Measurements from ENCODE around the gene MIEN1. TPM values are rescaled to one million over a fixed set of nuclear protein-coding genes. Genes with fewer than 3 reads are reported as not detected.

Gene MIEN1
- total RNA-seq, 1 experiment from 2014 or later: 40.6 TPM

DNA sequence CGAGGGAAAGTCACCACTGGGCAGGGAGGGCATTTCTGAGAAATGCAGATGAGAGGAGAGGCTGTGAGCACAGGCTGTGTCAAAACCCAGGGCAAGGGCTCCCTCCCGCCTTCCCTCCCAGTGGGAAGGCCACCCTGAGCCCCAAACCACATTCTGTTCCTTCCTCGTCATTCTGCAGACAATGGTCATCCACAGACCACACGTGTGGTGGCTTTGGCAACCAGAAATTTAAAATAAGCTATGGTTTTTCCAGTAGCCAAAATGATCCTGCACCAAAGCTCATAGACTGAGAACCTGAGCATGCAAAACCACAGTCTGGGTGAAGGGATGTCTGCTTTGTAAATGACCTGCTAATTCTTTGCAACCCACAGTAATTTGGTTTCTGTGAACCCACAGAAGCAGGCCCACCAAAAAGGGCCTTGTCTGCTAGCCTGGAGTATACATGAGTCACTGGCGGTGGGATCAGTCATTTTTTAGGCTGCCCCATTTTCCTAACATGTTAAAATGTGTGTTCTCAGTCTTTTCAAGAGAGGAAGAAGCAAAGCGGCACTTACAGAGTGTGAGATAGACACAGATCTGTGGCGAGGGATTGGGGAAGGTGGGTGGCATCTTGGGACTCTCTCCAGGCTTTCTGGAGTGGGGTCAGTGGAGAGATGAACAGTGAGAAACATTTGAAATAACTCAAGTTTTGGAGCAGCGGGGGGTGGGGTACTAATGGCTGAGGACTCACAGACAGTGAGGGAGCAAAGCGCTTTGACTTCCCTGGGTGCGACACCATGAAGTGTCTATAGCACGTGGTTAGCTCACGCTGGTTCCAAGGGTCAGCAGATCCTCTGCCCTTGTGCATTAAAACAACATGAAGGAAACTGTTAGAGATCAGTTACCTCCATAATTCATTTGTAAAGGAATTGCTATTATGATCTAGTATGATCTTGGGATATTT, 27.9 kb upstream of the MIEN1 start (continued):
- TF ChIP-seq, protein P1, sequence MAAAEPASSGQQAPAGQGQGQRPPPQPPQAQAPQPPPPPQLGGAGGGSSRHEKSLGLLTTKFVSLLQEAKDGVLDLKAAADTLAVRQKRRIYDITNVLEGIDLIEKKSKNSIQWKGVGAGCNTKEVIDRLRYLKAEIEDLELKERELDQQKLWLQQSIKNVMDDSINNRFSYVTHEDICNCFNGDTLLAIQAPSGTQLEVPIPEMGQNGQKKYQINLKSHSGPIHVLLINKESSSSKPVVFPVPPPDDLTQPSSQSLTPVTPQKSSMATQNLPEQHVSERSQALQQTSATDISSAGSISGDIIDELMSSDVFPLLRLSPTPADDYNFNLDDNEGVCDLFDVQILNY (CRISPR knock-in tag; IDR thresholded peaks at IDR 0.05): no peak

DNA sequence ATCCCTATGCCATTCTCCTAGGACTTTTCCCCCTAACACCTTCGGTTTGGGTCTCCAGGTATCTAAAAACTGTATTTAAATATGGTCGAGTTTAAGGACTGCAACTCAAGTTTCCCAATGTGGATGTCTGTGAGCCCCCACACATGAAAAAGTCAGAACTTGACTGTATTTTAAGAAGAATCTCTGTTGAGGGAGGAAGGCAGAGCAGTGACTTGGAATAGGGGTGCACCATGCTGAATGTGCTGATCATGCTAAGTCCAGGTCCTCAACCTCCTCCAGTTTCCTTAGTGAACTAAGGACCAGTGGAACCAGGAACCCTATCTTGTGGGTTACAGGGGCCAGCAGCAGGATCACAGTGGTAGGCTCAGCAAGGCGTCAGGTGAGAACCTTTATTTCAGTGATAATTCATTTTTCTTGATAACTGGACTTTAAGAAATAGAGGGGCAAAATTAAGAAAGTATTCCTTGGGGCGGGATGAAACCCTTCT, 26.9 kb upstream of the MIEN1 start:
- Mint-ChIP-seq H3K27me3 (ENCODE audit: low read depth) (peaks cover 19% of the 10 kb centered on the region), H3K4me1 (peaks cover 30% of the 10 kb centered on the region), H3K9me3 (no peaks in the 10 kb centered on the region), H3K27ac (no peak overlapping the region), H3K4me3 (no peak overlapping the region), H3K36me3 (no peaks in the 10 kb centered on the region)
- ChIA-PET CTCF (interaction anchor here (0.7 to 5.4 kb wide), 4 partner anchors 24 to 135 kb away, joined by 3 to 130 read pairs (median 16); no protein-coding TSS in a partner anchor), POLR2A (interaction anchor here (1.9 kb wide), 1 partner anchor 18 kb away, joined by 6 read pairs; no protein-coding TSS in a partner anchor)
- no peak for TF ChIP-seq SOX15 (CRISPR knock-in tag; IDR thresholded peaks at IDR 0.05)
- TF ChIP-seq MYBL2 (CRISPR knock-in tag; IDR thresholded peaks at IDR 0.05): no peak
- no peak for TF ChIP-seq NR3C1 (CRISPR knock-in tag; conservative IDR thresholded peaks at IDR 0.05; ENCODE audit: low read depth)
- TF ChIP-seq TEAD1 (CRISPR knock-in tag; IDR thresholded peaks at IDR 0.05): no peak
- no peak for TF ChIP-seq OVOL2 (CRISPR knock-in tag; IDR thresholded peaks at IDR 0.05; ENCODE audit: borderline replicate concordance)
- TF ChIP-seq ZNF263 (CRISPR knock-in tag; IDR thresholded peaks at IDR 0.05; ENCODE audit: low read depth): no peak
- TF ChIP-seq ZNF671 (CRISPR knock-in tag; IDR thresholded peaks at IDR 0.05): no peak
- TF ChIP-seq, protein P2, sequence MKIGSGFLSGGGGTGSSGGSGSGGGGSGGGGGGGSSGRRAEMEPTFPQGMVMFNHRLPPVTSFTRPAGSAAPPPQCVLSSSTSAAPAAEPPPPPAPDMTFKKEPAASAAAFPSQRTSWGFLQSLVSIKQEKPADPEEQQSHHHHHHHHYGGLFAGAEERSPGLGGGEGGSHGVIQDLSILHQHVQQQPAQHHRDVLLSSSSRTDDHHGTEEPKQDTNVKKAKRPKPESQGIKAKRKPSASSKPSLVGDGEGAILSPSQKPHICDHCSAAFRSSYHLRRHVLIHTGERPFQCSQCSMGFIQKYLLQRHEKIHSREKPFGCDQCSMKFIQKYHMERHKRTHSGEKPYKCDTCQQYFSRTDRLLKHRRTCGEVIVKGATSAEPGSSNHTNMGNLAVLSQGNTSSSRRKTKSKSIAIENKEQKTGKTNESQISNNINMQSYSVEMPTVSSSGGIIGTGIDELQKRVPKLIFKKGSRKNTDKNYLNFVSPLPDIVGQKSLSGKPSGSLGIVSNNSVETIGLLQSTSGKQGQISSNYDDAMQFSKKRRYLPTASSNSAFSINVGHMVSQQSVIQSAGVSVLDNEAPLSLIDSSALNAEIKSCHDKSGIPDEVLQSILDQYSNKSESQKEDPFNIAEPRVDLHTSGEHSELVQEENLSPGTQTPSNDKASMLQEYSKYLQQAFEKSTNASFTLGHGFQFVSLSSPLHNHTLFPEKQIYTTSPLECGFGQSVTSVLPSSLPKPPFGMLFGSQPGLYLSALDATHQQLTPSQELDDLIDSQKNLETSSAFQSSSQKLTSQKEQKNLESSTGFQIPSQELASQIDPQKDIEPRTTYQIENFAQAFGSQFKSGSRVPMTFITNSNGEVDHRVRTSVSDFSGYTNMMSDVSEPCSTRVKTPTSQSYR (CRISPR knock-in tag; IDR thresholded peaks at IDR 0.05): no peak
- TF ChIP-seq, protein P3, sequence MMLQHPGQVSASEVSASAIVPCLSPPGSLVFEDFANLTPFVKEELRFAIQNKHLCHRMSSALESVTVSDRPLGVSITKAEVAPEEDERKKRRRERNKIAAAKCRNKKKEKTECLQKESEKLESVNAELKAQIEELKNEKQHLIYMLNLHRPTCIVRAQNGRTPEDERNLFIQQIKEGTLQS (CRISPR knock-in tag; conservative IDR thresholded peaks at IDR 0.05): no peak
- no peak for TF ChIP-seq FOXJ3 (CRISPR knock-in tag; IDR thresholded peaks at IDR 0.05; ENCODE audit: borderline replicate concordance)
- TF ChIP-seq, protein P4, sequence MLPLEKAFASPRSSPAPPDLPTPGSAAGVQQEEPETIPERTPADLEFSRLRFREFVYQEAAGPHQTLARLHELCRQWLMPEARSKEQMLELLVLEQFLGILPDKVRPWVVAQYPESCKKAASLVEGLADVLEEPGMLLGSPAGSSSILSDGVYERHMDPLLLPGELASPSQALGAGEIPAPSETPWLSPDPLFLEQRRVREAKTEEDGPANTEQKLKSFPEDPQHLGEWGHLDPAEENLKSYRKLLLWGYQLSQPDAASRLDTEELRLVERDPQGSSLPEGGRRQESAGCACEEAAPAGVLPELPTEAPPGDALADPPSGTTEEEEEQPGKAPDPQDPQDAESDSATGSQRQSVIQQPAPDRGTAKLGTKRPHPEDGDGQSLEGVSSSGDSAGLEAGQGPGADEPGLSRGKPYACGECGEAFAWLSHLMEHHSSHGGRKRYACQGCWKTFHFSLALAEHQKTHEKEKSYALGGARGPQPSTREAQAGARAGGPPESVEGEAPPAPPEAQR (CRISPR knock-in tag; IDR thresholded peaks at IDR 0.05): no peak
- no peak for TF ChIP-seq TCF7 (CRISPR knock-in tag; IDR thresholded peaks at IDR 0.05; ENCODE audit: low read depth)
- no peak for TF ChIP-seq RELA (CRISPR knock-in tag; IDR thresholded peaks at IDR 0.05; ENCODE audit: borderline replicate concordance)
- TF ChIP-seq, protein P5, sequence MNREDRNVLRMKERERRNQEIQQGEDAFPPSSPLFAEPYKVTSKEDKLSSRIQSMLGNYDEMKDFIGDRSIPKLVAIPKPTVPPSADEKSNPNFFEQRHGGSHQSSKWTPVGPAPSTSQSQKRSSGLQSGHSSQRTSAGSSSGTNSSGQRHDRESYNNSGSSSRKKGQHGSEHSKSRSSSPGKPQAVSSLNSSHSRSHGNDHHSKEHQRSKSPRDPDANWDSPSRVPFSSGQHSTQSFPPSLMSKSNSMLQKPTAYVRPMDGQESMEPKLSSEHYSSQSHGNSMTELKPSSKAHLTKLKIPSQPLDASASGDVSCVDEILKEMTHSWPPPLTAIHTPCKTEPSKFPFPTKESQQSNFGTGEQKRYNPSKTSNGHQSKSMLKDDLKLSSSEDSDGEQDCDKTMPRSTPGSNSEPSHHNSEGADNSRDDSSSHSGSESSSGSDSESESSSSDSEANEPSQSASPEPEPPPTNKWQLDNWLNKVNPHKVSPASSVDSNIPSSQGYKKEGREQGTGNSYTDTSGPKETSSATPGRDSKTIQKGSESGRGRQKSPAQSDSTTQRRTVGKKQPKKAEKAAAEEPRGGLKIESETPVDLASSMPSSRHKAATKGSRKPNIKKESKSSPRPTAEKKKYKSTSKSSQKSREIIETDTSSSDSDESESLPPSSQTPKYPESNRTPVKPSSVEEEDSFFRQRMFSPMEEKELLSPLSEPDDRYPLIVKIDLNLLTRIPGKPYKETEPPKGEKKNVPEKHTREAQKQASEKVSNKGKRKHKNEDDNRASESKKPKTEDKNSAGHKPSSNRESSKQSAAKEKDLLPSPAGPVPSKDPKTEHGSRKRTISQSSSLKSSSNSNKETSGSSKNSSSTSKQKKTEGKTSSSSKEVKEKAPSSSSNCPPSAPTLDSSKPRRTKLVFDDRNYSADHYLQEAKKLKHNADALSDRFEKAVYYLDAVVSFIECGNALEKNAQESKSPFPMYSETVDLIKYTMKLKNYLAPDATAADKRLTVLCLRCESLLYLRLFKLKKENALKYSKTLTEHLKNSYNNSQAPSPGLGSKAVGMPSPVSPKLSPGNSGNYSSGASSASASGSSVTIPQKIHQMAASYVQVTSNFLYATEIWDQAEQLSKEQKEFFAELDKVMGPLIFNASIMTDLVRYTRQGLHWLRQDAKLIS (CRISPR knock-in tag; IDR thresholded peaks at IDR 0.05; ENCODE audit: borderline replicate concordance): no peak
- TF ChIP-seq TP53 (CRISPR knock-in tag; IDR thresholded peaks at IDR 0.05): no peak
- TF ChIP-seq NFYB (CRISPR knock-in tag; conservative IDR thresholded peaks at IDR 0.05; ENCODE audit: low read depth): no peak
- TF ChIP-seq, protein P6, sequence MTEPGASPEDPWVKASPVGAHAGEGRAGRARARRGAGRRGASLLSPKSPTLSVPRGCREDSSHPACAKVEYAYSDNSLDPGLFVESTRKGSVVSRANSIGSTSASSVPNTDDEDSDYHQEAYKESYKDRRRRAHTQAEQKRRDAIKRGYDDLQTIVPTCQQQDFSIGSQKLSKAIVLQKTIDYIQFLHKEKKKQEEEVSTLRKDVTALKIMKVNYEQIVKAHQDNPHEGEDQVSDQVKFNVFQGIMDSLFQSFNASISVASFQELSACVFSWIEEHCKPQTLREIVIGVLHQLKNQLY (CRISPR knock-in tag; IDR thresholded peaks at IDR 0.05): no peak
- TF ChIP-seq, protein P7, sequence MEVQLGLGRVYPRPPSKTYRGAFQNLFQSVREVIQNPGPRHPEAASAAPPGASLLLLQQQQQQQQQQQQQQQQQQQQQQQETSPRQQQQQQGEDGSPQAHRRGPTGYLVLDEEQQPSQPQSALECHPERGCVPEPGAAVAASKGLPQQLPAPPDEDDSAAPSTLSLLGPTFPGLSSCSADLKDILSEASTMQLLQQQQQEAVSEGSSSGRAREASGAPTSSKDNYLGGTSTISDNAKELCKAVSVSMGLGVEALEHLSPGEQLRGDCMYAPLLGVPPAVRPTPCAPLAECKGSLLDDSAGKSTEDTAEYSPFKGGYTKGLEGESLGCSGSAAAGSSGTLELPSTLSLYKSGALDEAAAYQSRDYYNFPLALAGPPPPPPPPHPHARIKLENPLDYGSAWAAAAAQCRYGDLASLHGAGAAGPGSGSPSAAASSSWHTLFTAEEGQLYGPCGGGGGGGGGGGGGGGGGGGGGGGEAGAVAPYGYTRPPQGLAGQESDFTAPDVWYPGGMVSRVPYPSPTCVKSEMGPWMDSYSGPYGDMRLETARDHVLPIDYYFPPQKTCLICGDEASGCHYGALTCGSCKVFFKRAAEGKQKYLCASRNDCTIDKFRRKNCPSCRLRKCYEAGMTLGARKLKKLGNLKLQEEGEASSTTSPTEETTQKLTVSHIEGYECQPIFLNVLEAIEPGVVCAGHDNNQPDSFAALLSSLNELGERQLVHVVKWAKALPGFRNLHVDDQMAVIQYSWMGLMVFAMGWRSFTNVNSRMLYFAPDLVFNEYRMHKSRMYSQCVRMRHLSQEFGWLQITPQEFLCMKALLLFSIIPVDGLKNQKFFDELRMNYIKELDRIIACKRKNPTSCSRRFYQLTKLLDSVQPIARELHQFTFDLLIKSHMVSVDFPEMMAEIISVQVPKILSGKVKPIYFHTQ (CRISPR knock-in tag; IDR thresholded peaks at IDR 0.05): no peak
- TF ChIP-seq, protein P8, sequence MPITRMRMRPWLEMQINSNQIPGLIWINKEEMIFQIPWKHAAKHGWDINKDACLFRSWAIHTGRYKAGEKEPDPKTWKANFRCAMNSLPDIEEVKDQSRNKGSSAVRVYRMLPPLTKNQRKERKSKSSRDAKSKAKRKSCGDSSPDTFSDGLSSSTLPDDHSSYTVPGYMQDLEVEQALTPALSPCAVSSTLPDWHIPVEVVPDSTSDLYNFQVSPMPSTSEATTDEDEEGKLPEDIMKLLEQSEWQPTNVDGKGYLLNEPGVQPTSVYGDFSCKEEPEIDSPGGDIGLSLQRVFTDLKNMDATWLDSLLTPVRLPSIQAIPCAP (CRISPR knock-in tag; IDR thresholded peaks at IDR 0.05): no peak
- DNase-seq (ENCODE audit: low spot score) (no peak), ATAC-seq (no peak)

Data from WTC11 (cell line).